H9 (cell line): ENCODE results near the gene IRF2. TPM values are rescaled to one million over a fixed set of nuclear protein-coding genes. Genes with fewer than 3 reads are reported as not detected.
A peak's percentile ranks its signal among the peaks of the same experiment; 100 is the strongest.

ENCODE experiments used
- DNase-seq: peaks from one replicate; pipeline ENCODE4 v3.0.0-alpha.2; 2017
- H2AFZ ChIP-seq: one replicate; pipeline ENCODE4 v1.6.1; 2013; ENCODE audit warnings: mild to moderate bottlenecking, low read length, control low read depth, moderate library complexity
- H2AK5ac ChIP-seq: 2 replicates; pipeline ENCODE4 v1.6.1; 2013; ENCODE audit warnings: low read length, control low read depth, mixed read lengths; ENCODE audit not compliant: insufficient read length
- H2BK120ac ChIP-seq: one replicate; pipeline ENCODE4 v1.6.1; 2013; ENCODE audit warnings: low read depth, mild to moderate bottlenecking, low read length, control low read depth, inconsistent platforms; ENCODE audit not compliant: poor library complexity, severe bottlenecking
- H2BK12ac ChIP-seq: 2 replicates; pipeline ENCODE4 v1.6.1; 2013; ENCODE audit warnings: low read length, control low read depth, mixed read lengths, low read depth; ENCODE audit not compliant: insufficient read length
- H2BK15ac ChIP-seq: 2 replicates; pipeline ENCODE4 v1.6.1; 2013; ENCODE audit warnings: low read depth, low read length, control low read depth
- H2BK20ac ChIP-seq: one replicate; pipeline ENCODE4 v1.6.1; 2013; ENCODE audit warnings: low read depth, mild to moderate bottlenecking, low read length, control low read depth, inconsistent platforms; ENCODE audit not compliant: poor library complexity, severe bottlenecking
- H2BK5ac ChIP-seq: 2 replicates; pipeline ENCODE4 v1.6.1; 2013; ENCODE audit warnings: low read length, control low read depth, mixed read lengths; ENCODE audit not compliant: insufficient read length
- H3K14ac ChIP-seq: 2 replicates; pipeline ENCODE4 v1.6.1; 2013; ENCODE audit warnings: low read length, control low read depth; ENCODE audit not compliant: insufficient read depth
- H3K18ac ChIP-seq: 2 replicates; pipeline ENCODE4 v1.6.1; 2013; ENCODE audit warnings: low read depth, mild to moderate bottlenecking, mixed read lengths, low read length, control low read depth; ENCODE audit not compliant: insufficient read length
- H3K23ac ChIP-seq: 2 replicates; pipeline ENCODE4 v1.6.1; 2013; ENCODE audit warnings: low read length, control low read depth, mixed read lengths, low read depth; ENCODE audit not compliant: insufficient read length
- H3K23me2 ChIP-seq: 2 replicates; pipeline ENCODE4 v1.6.1; 2013; ENCODE audit warnings: low read depth, mild to moderate bottlenecking, mixed read lengths, low read length, control low read depth; ENCODE audit not compliant: insufficient read length, poor library complexity, severe bottlenecking
- H3K27ac ChIP-seq: 2 replicates; pipeline ENCODE4 v1.5.1; 2013; ENCODE audit warnings: low read length, control low read depth, mixed read lengths, low read depth; ENCODE audit not compliant: insufficient read length
- H3K27me3 ChIP-seq: 2 replicates; pipeline ENCODE4 v1.6.1; 2013; ENCODE audit warnings: low read length, control low read depth, inconsistent platforms; ENCODE audit not compliant: insufficient read depth
- H3K4ac ChIP-seq: 2 replicates; pipeline ENCODE4 v1.6.1; 2013; ENCODE audit warnings: low read depth, mild to moderate bottlenecking, control low read depth, inconsistent platforms, low read length, moderate library complexity
- H3K4me1 ChIP-seq: 2 replicates; pipeline ENCODE4 v1.6.1; 2013; ENCODE audit warnings: low read length, control low read depth, inconsistent platforms; ENCODE audit not compliant: insufficient read depth
- H3K4me2 ChIP-seq: 2 replicates; pipeline ENCODE4 v1.6.1; 2013; ENCODE audit warnings: low read length, control low read depth, mixed read lengths; ENCODE audit not compliant: insufficient read length, insufficient read depth
- H3K56ac ChIP-seq: 2 replicates; pipeline ENCODE4 v1.6.1; 2013; ENCODE audit warnings: low read depth, mild to moderate bottlenecking, mixed read lengths, low read length, control low read depth; ENCODE audit not compliant: insufficient read length
- H3K79me1 ChIP-seq: 2 replicates; pipeline ENCODE4 v1.6.1; 2013; ENCODE audit warnings: low read depth, mild to moderate bottlenecking, moderate library complexity, low read length, control low read depth, inconsistent platforms; ENCODE audit not compliant: insufficient read depth, poor library complexity, severe bottlenecking
- H3K79me2 ChIP-seq: 2 replicates; pipeline ENCODE4 v1.6.1; 2013; ENCODE audit warnings: low read length, control low read depth, inconsistent platforms; ENCODE audit not compliant: insufficient read depth
- H3K9ac ChIP-seq: 2 replicates; pipeline ENCODE4 v1.6.1; 2013; ENCODE audit warnings: low read length, control low read depth, mixed read lengths; ENCODE audit not compliant: insufficient read length; ENCODE audit errors: extremely low read depth
- H3K9me3 ChIP-seq: one replicate; pipeline ENCODE4 v1.6.1; 2013; ENCODE audit warnings: low read depth, low read length, inconsistent platforms; ENCODE audit not compliant: control insufficient read depth
- H3T11ph ChIP-seq: one replicate; pipeline ENCODE4 v1.6.1; 2013; ENCODE audit warnings: mild to moderate bottlenecking, low read length, control low read depth, inconsistent platforms
- H4K20me1 ChIP-seq: one replicate; pipeline ENCODE4 v1.6.1; 2013; ENCODE audit not compliant: control insufficient read depth, insufficient read length, insufficient read depth
- H4K5ac ChIP-seq: 2 replicates; pipeline ENCODE4 v1.6.1; 2013; ENCODE audit warnings: low read depth, mild to moderate bottlenecking, mixed read lengths, low read length, control low read depth; ENCODE audit not compliant: insufficient read length
- H4K8ac ChIP-seq: replicated peaks from 2 replicates; pipeline ENCODE4 v1.6.1; 2013; ENCODE audit warnings: low read length, control low read depth, mixed read lengths, low read depth; ENCODE audit not compliant: insufficient read length
- H4K91ac ChIP-seq: 2 replicates; pipeline ENCODE4 v1.6.1; 2013; ENCODE audit warnings: low read depth, mild to moderate bottlenecking, moderate library complexity, mixed read lengths, low read length, control low read depth; ENCODE audit not compliant: insufficient read length
- H3K27ac Mint-ChIP-seq, 3 experiments: 2 replicates in 2 of 3; 3 replicates in 1 of 3; pipeline ENCODE4 v1.8.0; 2020 to 2021; ENCODE audit warnings: mixed read lengths in 3 of 3, mild to moderate bottlenecking in 1 of 3, moderate library complexity in 1 of 3
- H3K27me3 Mint-ChIP-seq: 2 replicates; pipeline ENCODE4 v1.8.0; 2021; ENCODE audit warnings: low read depth, mild to moderate bottlenecking, moderate library complexity, mixed read lengths
- H3K36me3 Mint-ChIP-seq, 3 experiments: 2 replicates in 2 of 3; 3 replicates in 1 of 3; pipeline ENCODE4 v1.8.0; 2020 to 2021; ENCODE audit warnings: low read depth in 3 of 3, mixed read lengths in 3 of 3; ENCODE audit not compliant: insufficient read depth in 1 of 3
- H3K4me1 Mint-ChIP-seq, 2 experiments: 2 replicates each; pipeline ENCODE4 v1.8.0; 2020; ENCODE audit warnings: mixed read lengths in 2 of 2
- H3K4me3 Mint-ChIP-seq, 2 experiments: 2 replicates in 1 of 2; 3 replicates in 1 of 2; pipeline ENCODE4 v1.8.0; 2020 to 2021; ENCODE audit warnings: mild to moderate bottlenecking in 2 of 2, mixed read lengths in 2 of 2, moderate library complexity in 1 of 2
- H3K9me3 Mint-ChIP-seq, 2 experiments: 2 replicates in 1 of 2; 3 replicates in 1 of 2; pipeline ENCODE4 v1.8.0; 2020; ENCODE audit warnings: mild to moderate bottlenecking in 2 of 2, mixed read lengths in 2 of 2, moderate library complexity in 1 of 2
- CTCF ChIP-seq: fragments of 200-600 bp; sonication (generic); conservative IDR thresholded peaks from 3 replicates; pipeline ENCODE4 v1.8.0; 2021; ENCODE audit warnings: antibody characterized with exemption, mild to moderate bottlenecking
- WGBS: extraction: QIAGEN DNeasy Blood & Tissue Kit; methylation state at CpG from one replicate; pipeline ENCODE4 v1.1.7; 2013; ENCODE audit warnings: missing lambda C conversion rate, low lambda C conversion rate, mixed read lengths; ENCODE audit not compliant: insufficient read length; ENCODE audit errors: extremely low coverage; 5-methylcytosine and 5-hydroxymethylcytosine counted together
- total RNA-seq: library from RNA; stranded (reverse); gene quantifications from 2 replicates; pipeline ENCODE4 v1.2.1, GENCODE V29; 2021

Gene IRF2
- total RNA-seq, 1 experiment from 2014 or later, result 13.5 TPM

- Histone ChIP-seq H3K4me1 (peaks cover 14% of the 10 kb centered on the region; the same call in 1 of the 2 replicates), H3K23me2 (no peaks in the 10 kb centered on the region), H3K56ac (no peak overlapping the region), H3K27ac (no peak overlapping the region), H2BK12ac (no peak overlapping the region), H3K79me1 (no peaks in the 10 kb centered on the region), H2BK20ac (no peak overlapping the region), H4K5ac (no peak overlapping the region), H2BK120ac (no peak overlapping the region), H3K14ac (no peak overlapping the region), H2BK15ac (no peak overlapping the region), H3K4me2 (no peak overlapping the region), H3K79me2 (peaks cover 9% of the 10 kb centered on the region; the same call in 1 of the 2 replicates), H3K4ac (no peak overlapping the region), H3K9me3 (no peaks in the 10 kb centered on the region), H3K27me3 (0 out of 2 replicates have a peak, but pooled peaks cover 2% of the 10 kb centered on the region), H3T11ph (no peak overlapping the region), H3K18ac (no peak overlapping the region), H4K8ac (no peak overlapping the region), H2BK5ac (no peak overlapping the region), H3K23ac (no peak overlapping the region), H2AK5ac (no peak overlapping the region), H3K9ac (no peak overlapping the region), H4K91ac (no peak overlapping the region), H2AFZ (no peak overlapping the region), H4K20me1 (no peaks in the 10 kb centered on the region)
- no CpG with 5 or more reads among the region's 11 CpGs for WGBS
- Mint-ChIP-seq H3K4me1 (peaks cover 45 to 55% of the 10 kb centered on the region in 2 experiments), H3K27me3 (no peaks in the 10 kb centered on the region), H3K27ac (peak overlapping the region; percentile 43 to 81 (median 56); a peak in 3 of 7 replicates), H3K9me3 (no peaks in the 10 kb centered on the region), H3K4me3 (no peak overlapping the region), H3K36me3 (no peaks in the 10 kb centered on the region)
- TF ChIP-seq CTCF, result no peak
- no peak for DNase-seq
Observed at GRCh38 chr4:184437565-184438265, 36.6 kb downstream of the IRF2 start.
